ENCODE results near the gene MCF2L. TPM values are rescaled to one million over a fixed set of nuclear protein-coding genes. Genes with fewer than 3 reads are reported as not detected.

MCF2L gene
- total RNA-seq, 3 donors from 2014 or later: 33.4 to 77.3 (median 38.6) TPM

DNA sequence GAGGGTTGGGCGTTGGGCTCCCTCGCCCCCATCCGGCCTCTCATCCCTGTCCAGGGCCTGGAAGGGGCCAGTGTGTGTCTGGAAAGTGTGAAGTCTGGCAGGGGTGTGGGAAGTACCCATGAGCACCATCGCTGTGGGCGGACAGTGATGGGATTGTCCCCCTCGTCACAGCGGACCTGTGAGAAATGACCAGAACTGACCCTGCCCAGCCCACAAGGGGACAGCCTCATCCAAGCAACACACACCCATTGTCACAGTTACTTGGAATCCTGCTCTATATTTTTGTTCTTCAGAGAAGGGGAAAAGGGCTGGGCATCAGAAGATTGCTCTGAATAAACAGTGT, 18.6 kb downstream of the MCF2L start:
- Histone ChIP-seq H3K4me1 (peaks cover 0 to 3% of the 10 kb centered on the region in 2 donors), H3K27me3 (no peaks in the 10 kb centered on the region), H3K27ac (no peak overlapping the region), H3K36me3 (no peaks in the 10 kb centered on the region), H3K4me3 (no peak overlapping the region), H3K9me3 (no peaks in the 10 kb centered on the region)
- DNase-seq (ENCODE audit: low spot score in 2 of 2): no peak
- intact Hi-C loops (cut with DNase I; ENCODE audit: low total_unique reads): no loop called here
- TF ChIP-seq POLR2AphosphoS5 (IDR thresholded peaks at IDR 0.05) (no peak), POLR2A (IDR thresholded peaks at IDR 0.05) (no peak)
- TF ChIP-seq, protein P1, sequence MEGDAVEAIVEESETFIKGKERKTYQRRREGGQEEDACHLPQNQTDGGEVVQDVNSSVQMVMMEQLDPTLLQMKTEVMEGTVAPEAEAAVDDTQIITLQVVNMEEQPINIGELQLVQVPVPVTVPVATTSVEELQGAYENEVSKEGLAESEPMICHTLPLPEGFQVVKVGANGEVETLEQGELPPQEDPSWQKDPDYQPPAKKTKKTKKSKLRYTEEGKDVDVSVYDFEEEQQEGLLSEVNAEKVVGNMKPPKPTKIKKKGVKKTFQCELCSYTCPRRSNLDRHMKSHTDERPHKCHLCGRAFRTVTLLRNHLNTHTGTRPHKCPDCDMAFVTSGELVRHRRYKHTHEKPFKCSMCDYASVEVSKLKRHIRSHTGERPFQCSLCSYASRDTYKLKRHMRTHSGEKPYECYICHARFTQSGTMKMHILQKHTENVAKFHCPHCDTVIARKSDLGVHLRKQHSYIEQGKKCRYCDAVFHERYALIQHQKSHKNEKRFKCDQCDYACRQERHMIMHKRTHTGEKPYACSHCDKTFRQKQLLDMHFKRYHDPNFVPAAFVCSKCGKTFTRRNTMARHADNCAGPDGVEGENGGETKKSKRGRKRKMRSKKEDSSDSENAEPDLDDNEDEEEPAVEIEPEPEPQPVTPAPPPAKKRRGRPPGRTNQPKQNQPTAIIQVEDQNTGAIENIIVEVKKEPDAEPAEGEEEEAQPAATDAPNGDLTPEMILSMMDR (IDR thresholded peaks at IDR 0.05): no peak

DNA sequence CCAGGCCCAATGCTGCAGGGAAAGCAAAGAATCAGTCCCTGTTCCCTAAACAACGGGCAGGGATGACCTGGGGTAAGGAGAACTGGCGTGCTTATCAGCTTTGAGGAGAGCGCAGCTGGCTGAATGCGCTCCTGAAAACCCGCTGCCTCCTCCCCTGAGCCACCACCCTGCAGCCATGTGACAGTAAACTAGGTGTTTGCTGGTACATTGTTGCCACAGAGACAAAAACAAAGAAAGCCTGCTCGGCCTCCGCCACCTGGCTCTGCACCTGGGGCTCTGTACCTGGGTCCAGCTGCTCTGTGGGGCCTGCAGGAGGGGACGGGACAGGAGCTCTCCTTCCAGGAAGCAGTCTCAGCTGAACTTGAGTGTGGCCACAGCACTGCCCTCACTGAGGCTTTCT, 21.8 kb downstream of the MCF2L start:
- TF ChIP-seq POLR2A (IDR thresholded peaks at IDR 0.05) (no peak), POLR2AphosphoS5 (IDR thresholded peaks at IDR 0.05) (peak in 1 of 3 donors; percentile 12)
- no peaks in the 10 kb centered on the region for H3K36me3 ChIP-seq
- peak overlapping the region; percentile 60 to 65 for H3K27ac ChIP-seq
- no peak overlapping the region for H3K4me3 ChIP-seq
- H3K4me1 ChIP-seq: peaks cover 0 to 3% of the 10 kb centered on the region in 2 donors
- H3K27me3 ChIP-seq: no peaks in the 10 kb centered on the region
- intact Hi-C loops (cut with DNase I; ENCODE audit: low total_unique reads): no loop called here
- DNase-seq (ENCODE audit: low spot score in 2 of 2): peak; percentile 73 to 84
- H3K9me3 ChIP-seq: no peaks in the 10 kb centered on the region

DNA sequence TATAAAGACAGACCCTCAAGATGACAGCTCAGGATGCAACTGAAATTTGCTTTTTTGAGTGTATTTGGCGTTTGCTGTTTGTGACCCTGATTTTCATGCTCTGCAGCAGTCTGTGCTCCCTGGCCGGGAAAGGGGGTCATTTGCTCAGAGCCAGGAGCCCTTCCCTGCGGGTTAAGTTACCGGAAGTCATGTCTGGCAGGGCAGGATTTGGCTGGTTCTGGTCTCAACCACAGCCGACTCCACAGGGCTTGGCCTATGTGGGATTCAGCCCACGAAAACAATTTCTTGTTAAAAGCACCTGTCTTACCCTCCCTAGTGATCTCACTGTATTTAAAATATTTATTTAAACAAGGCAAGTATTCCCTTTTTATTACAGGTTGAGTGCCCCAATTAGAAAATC, 22.6 kb downstream of the MCF2L start:
- H3K4me1 ChIP-seq: peaks cover 0 to 3% of the 10 kb centered on the region in 2 donors
- no peaks in the 10 kb centered on the region for H3K27me3 ChIP-seq
- intact Hi-C loops (cut with DNase I; ENCODE audit: low total_unique reads): no loop called here
- TF ChIP-seq, protein P1 (IDR thresholded peaks at IDR 0.05): no peak
- TF ChIP-seq POLR2AphosphoS5 (IDR thresholded peaks at IDR 0.05) (no peak), POLR2A (IDR thresholded peaks at IDR 0.05) (no peak)
- H3K36me3 ChIP-seq: no peaks in the 10 kb centered on the region
- H3K27ac ChIP-seq: peak overlapping the region; percentile 60 to 65
- no peaks in the 10 kb centered on the region for H3K9me3 ChIP-seq
- no peak for DNase-seq (ENCODE audit: low spot score in 2 of 2)
- H3K4me3 ChIP-seq: no peak overlapping the region

DNA sequence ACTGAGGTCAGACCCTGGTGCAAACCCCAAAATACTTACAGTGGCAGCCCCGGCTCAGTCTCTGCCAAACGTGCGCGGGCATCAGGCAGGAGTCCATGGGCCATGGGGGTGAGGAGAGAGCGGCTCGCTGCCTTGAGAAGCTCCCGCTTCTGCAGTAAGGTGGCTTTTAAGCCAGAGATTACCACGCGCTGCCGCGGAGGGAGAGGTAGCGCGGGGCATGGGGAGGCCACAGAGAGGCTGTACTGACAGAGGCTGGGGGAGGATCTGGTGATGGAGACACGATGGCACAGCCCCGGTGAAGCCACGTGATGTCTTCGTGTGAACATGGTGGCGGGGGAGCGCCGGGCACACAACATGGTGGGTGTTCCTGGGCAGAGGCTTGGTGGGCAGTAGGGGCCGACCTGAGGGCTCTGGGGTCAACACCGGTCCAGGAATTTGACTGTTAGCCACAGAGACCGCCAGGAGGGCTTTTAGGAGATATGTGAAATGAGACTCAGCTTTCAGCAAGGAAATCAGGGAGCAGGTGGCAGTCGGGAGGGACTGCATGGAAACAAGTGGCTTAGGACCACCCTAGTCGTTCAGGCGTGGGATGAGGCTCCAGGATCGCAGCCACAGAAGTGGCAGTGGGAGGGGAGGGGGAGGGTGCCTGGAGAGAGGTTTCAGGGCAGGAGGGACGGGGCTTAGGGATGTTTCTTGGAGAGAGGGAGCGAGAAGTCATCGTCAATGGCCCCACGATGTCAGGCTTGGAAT, 24.1 kb downstream of the MCF2L start:
- Histone ChIP-seq H3K9me3 (no peaks in the 10 kb centered on the region), H3K4me1 (peaks cover 0 to 3% of the 10 kb centered on the region in 2 donors), H3K36me3 (no peaks in the 10 kb centered on the region), H3K27me3 (no peaks in the 10 kb centered on the region), H3K27ac (peak overlapping the region in 1 of 2 donors; percentile 29), H3K4me3 (no peak overlapping the region)
- DNase-seq (ENCODE audit: low spot score in 2 of 2): no peak
- intact Hi-C loops (cut with DNase I; ENCODE audit: low total_unique reads): loop anchor here (1.0 kb wide), 1 partner anchor 36 kb away; no protein-coding TSS in a partner anchor
- TF ChIP-seq POLR2A (IDR thresholded peaks at IDR 0.05): no peak

DNA sequence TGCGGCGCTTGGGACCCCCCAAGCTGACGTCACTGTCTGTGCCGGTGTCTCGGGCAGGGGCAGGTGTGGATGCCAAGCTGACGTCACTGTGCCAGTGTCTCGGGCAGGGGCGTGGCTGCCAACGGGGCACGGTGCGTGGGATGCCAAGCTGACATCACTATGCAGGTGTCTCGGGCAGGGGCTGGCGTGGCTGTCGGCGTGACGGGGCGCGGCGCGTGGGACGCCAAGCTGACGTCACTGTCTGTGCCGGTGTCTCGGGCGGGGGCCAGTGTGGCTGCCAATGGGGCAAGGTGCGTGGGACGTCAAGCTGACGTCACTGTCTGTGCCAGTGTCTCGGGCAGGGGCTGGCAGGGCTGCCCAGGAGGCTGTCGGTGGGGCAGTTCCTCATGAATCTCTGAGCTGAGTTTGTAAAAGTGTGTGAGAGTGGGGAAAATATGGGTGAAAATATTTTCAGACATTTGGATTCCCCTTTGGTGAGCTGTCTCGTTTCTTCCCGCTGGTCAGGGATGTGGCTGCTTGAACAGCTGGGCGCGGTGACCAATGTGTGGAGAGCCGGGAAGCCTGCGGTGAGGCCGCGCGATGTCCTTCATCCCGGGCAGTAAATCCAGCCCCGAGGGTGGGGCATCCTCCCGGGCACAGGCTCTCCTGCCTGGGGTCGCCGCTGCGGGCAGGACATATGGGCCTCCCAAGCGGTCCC, 25.2 kb downstream of the MCF2L start:
- no peaks in the 10 kb centered on the region for H3K9me3 ChIP-seq
- H3K27me3 ChIP-seq: no peaks in the 10 kb centered on the region
- H3K36me3 ChIP-seq: no peaks in the 10 kb centered on the region
- H3K4me3 ChIP-seq: peak overlapping the region in 2 of 3 donors; percentile 32 to 45
- intact Hi-C loops (cut with DNase I; ENCODE audit: low total_unique reads): no loop called here
- TF ChIP-seq, protein P1 (IDR thresholded peaks at IDR 0.05): no peak
- no peak for TF ChIP-seq POLR2AphosphoS5 (IDR thresholded peaks at IDR 0.05)
- no peak for TF ChIP-seq POLR2A (IDR thresholded peaks at IDR 0.05)
- no peak overlapping the region for H3K27ac ChIP-seq
- H3K4me1 ChIP-seq: peaks cover 0 to 3% of the 10 kb centered on the region in 2 donors
- DNase-seq (ENCODE audit: low spot score in 2 of 2): peak in 1 of 2 donors; percentile 75

DNA sequence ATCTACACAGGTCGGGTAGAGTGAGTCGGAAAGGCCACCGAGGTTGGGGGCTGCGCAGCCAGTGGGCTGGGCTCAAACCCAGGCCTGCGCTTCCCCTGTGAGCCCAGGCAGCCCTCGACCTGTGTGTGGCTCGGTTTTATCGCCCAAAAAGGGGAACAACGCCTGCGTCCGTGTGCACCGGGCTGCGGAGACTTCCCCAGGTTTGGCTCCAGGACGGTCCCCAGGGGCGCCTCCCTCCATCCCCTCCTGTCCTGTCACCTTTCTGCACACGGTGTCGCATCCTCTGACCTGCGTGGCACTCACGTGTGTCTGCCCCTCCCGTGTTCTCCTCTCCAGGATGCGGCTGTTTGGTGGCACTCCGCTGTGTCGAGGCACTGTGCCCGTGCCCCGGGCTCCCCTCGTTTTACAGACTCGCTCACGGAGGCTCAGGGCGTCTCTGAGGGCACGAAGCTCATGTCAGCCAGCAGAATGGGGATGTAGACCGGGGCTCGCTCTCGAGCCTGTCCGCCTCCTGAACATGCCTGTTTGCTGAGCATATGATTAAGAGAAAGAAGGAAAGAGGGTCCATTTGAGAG, 25.9 kb downstream of the MCF2L start:
- Histone ChIP-seq H3K27me3 (no peaks in the 10 kb centered on the region), H3K4me3 (no peak overlapping the region), H3K4me1 (peaks cover 0 to 3% of the 10 kb centered on the region in 2 donors), H3K9me3 (no peaks in the 10 kb centered on the region), H3K27ac (no peak overlapping the region), H3K36me3 (no peaks in the 10 kb centered on the region)
- TF ChIP-seq, protein P1 (IDR thresholded peaks at IDR 0.05): no peak
- no peak for TF ChIP-seq POLR2AphosphoS5 (IDR thresholded peaks at IDR 0.05)
- TF ChIP-seq POLR2A (IDR thresholded peaks at IDR 0.05): no peak
- DNase-seq (ENCODE audit: low spot score in 2 of 2): no peak
- intact Hi-C loops (cut with DNase I; ENCODE audit: low total_unique reads): no loop called here

All from breast epithelium (tissue), 4 donors.